PC-9 (cell line): Measurements from ENCODE around the gene FGF21. TPM values are rescaled to one million over a fixed set of nuclear protein-coding genes. Genes with fewer than 3 reads are reported as not detected.

Experiments used
- BruUV-seq: library from RNA; stranded (reverse); fragments of 400-500 nt; replicated peaks from 2 replicates; lab custom pipeline; 2021; lab: Mats Ljungman, UMichigan
- CTCF ChIA-PET: fragments of 300-600 bp; sonication (Branson Sonifier 250); formaldehyde crosslinking; loops from one replicate; lab custom pipeline; 2022; ENCODE audit warnings: antibody characterized with exemption; lab: Charles Lee
- POLR2A ChIA-PET: fragments of 300-600 bp; sonication (Branson Sonifier 250); formaldehyde crosslinking; loops from one replicate; lab custom pipeline; 2022; ENCODE audit warnings: antibody characterized with exemption; ENCODE audit not compliant: unreplicated experiment; lab: Charles Lee
- DNase-seq, 2 experiments: peaks; one replicate each; pipeline versions ENCODE4 v3.0.0 to v3.0.0-alpha.2; 2015 to 2022; ENCODE audit warnings: mixed read lengths in 1 of 2
- H2AFZ ChIP-seq: fragments of 200-600 bp; sonication (generic); 2 replicates; pipeline ENCODE4 v1.8.1; 2017; ENCODE audit warnings: antibody characterized with exemption
- H3F3A ChIP-seq: fragments of 200-600 bp; sonication (generic); 2 replicates; pipeline ENCODE4 v1.8.1; 2017; ENCODE audit warnings: antibody characterized with exemption, mild to moderate bottlenecking, low read depth; ENCODE audit not compliant: insufficient read depth
- H3K27ac ChIP-seq: fragments of 200-600 bp; sonication (generic); 2 replicates; pipeline ENCODE4 v1.6.1; 2016; ENCODE audit warnings: mixed run types
- H3K27me3 ChIP-seq: fragments of 200-600 bp; sonication (generic); 2 replicates; pipeline ENCODE4 v1.6.1; 2016; ENCODE audit warnings: low read depth, mixed run types; ENCODE audit not compliant: insufficient read depth
- H3K36me3 ChIP-seq: fragments of 200-600 bp; sonication (generic); 2 replicates; pipeline ENCODE4 v1.6.1; 2016; ENCODE audit warnings: low read depth, mixed run types
- H3K4me1 ChIP-seq: fragments of 200-600 bp; sonication (generic); replicated peaks from 2 replicates; pipeline ENCODE4 v1.6.1; 2016; ENCODE audit warnings: mixed run types; ENCODE audit not compliant: insufficient read depth
- H3K4me2 ChIP-seq: fragments of 200-600 bp; sonication (generic); 2 replicates; pipeline ENCODE4 v1.6.1; 2017; ENCODE audit warnings: mixed run types
- H3K4me3 ChIP-seq: fragments of 200-600 bp; sonication (generic); 2 replicates; pipeline ENCODE4 v1.6.1; 2016; ENCODE audit warnings: mixed run types
- H3K79me2 ChIP-seq: fragments of 200-600 bp; sonication (generic); 2 replicates; pipeline ENCODE4 v1.6.1; 2017; ENCODE audit warnings: low read depth, mixed run types
- H3K9me2 ChIP-seq: fragments of 200-600 bp; sonication (generic); 2 replicates; pipeline ENCODE4 v1.8.1; 2017; ENCODE audit warnings: mild to moderate bottlenecking; ENCODE audit not compliant: insufficient read depth
- H3K9me3 ChIP-seq: fragments of 200-600 bp; sonication (generic); 2 replicates; pipeline ENCODE4 v1.8.1; 2016; ENCODE audit warnings: low read depth; ENCODE audit not compliant: insufficient read depth
- H4K20me1 ChIP-seq: fragments of 200-600 bp; sonication (generic); 2 replicates; pipeline ENCODE4 v1.8.1; 2017; ENCODE audit not compliant: insufficient read depth
- CTCF ChIP-seq: fragments of 200-600 bp; sonication (generic); conservative IDR thresholded peaks from 2 replicates; pipeline ENCODE4 v1.6.1; 2017; ENCODE audit warnings: mixed run types, antibody characterized with exemption, mild to moderate bottlenecking, moderate library complexity
- EZH2 ChIP-seq: fragments of 200-600 bp; sonication (generic); IDR thresholded peaks from 2 replicates; pipeline ENCODE4 v1.8.0; 2017; ENCODE audit warnings: antibody characterized with exemption, low read depth
- intact Hi-C: fragments of 100-400 bp; cut with micrococcal nuclease; formaldehyde crosslinking; loops from one replicate; pipeline ENCODE4 v1.10.0; 2022; ENCODE audit not compliant: unreplicated experiment
- total RNA-seq: library from RNA; stranded (reverse); gene quantifications from 2 replicates; pipeline ENCODE4 v1.2.3, GENCODE V29; 2021

The FGF21 gene
- total RNA-seq, 1 experiment from 2014 or later: 0.41 TPM

GRCh38 chr19:48746110-48746509 lies 9.2 kb upstream of the FGF21 start:
- Histone ChIP-seq H3K4me3 (no peak overlapping the region), H3K9me3 (no peaks in the 10 kb centered on the region), H3K9me2 (no peaks in the 10 kb centered on the region), H3K4me1 (peaks cover 2% of the 10 kb centered on the region), H3K27me3 (no peaks in the 10 kb centered on the region), H2AFZ (no peak overlapping the region), H3K79me2 (peaks cover 19% of the 10 kb centered on the region), H3F3A (peaks cover 16% of the 10 kb centered on the region), H3K36me3 (0 out of 2 replicates have a peak, but pooled peaks cover 10% of the 10 kb centered on the region), H4K20me1 (no peaks in the 10 kb centered on the region), H3K4me2 (peak overlapping the region; percentile 81; the same call in 1 of the 2 replicates), H3K27ac (no peak overlapping the region)
- ChIA-PET POLR2A (interaction anchor here (0.7 kb wide), 1 partner anchor 273 kb away, joined by 10 read pairs; no protein-coding TSS in a partner anchor), CTCF (interaction anchor here (0.7 kb wide), 1 partner anchor 103 kb away, joined by 3 read pairs; no protein-coding TSS in a partner anchor)
- intact Hi-C loops: no loop called here
- TF ChIP-seq EZH2 (no peak), CTCF (no peak)
- no peak for DNase-seq
- no TSS peak for BruUV-seq

- ChIA-PET CTCF (interaction anchor here (0.6 to 1.0 kb wide), 3 partner anchors 8 to 266 kb away, joined by 3 to 4 read pairs (median 3); no protein-coding TSS in a partner anchor), POLR2A (interaction anchor here (0.7 kb wide), 1 partner anchor 272 kb away, joined by 10 read pairs; no protein-coding TSS in a partner anchor)
- Histone ChIP-seq H3K79me2 (peaks cover 27% of the 10 kb centered on the region), H3K27ac (no peak within 1 kb of the TSS), H3K9me2 (no peaks in the 10 kb centered on the region), H3K36me3 (0 out of 2 replicates have a peak, but pooled peaks cover 10% of the 10 kb centered on the region), H4K20me1 (no peaks in the 10 kb centered on the region; the same call in 1 of the 2 replicates), H3K9me3 (no peaks in the 10 kb centered on the region), H3K4me2 (peak within 1 kb of the TSS; percentile 81), H3K4me1 (peaks cover 8% of the 10 kb centered on the region), H3F3A (peaks cover 18% of the 10 kb centered on the region), H2AFZ (peak within 1 kb of the TSS; percentile 58; the same call in 1 of the 2 replicates), H3K27me3 (no peaks in the 10 kb centered on the region), H3K4me3 (peak within 1 kb of the TSS; percentile 60)
- BruUV-seq: TSS peak; percentile 39
- DNase-seq: peak; percentile 70 to 76
- no peak for TF ChIP-seq EZH2
- TF ChIP-seq CTCF: no peak
- intact Hi-C loops: no loop called here
Observed at GRCh38 chr19:48746738-48747575, 8.4 kb upstream of the FGF21 start, which contains the start of gene IZUMO1. Gene IZUMO1, minus strand, starts transcription at chr19:48746909. Its CDS starts 1,050 bp downstream, at chr19:48745859.

GRCh38 chr19:48749571-48750198 lies 5.6 kb upstream of the FGF21 start:
- POLR2A ChIA-PET: no interaction called here
- Histone ChIP-seq H2AFZ (no peak overlapping the region), H3K4me1 (peaks cover 24% of the 10 kb centered on the region), H3K9me3 (no peaks in the 10 kb centered on the region), H4K20me1 (no peaks in the 10 kb centered on the region; the same call in 1 of the 2 replicates), H3K27me3 (no peaks in the 10 kb centered on the region), H3K79me2 (peaks cover 31% of the 10 kb centered on the region), H3F3A (peaks cover 22% of the 10 kb centered on the region), H3K4me3 (no peak overlapping the region), H3K27ac (no peak overlapping the region), H3K9me2 (no peaks in the 10 kb centered on the region), H3K4me2 (no peak overlapping the region), H3K36me3 (0 out of 2 replicates have a peak, but pooled peaks cover 10% of the 10 kb centered on the region)
- intact Hi-C loops: loop anchor here (5.0 kb wide), 1 partner anchor 102 kb away; the partner anchor contains the start of gene CA11
- CTCF ChIA-PET: no interaction called here
- BruUV-seq: no TSS peak
- DNase-seq: no peak
- TF ChIP-seq CTCF: no peak
- no peak for TF ChIP-seq EZH2
